HepG2 (cell line): ENCODE data around the gene PROM2. TPM values are rescaled to one million over a fixed set of nuclear protein-coding genes. Genes with fewer than 3 reads are reported as not detected.
A peak's percentile ranks its signal among the peaks of the same experiment; 100 is the strongest.

Source experiments
- AHDC1 ChIP-seq: sonication (generic); formaldehyde crosslinking; IDR thresholded peaks from 2 replicates; pipeline ENCODE4 v1.5.1; 2020; ENCODE audit warnings: mild to moderate bottlenecking, missing genetic modification reagents, borderline replicate concordance
- CCAR2 ChIP-seq: fragments of 200-400 bp; formaldehyde crosslinking; optimal IDR thresholded peaks from 2 replicates; pipeline ENCODE3; 2018; ENCODE audit warnings: low read depth, mild to moderate bottlenecking, low read length, moderate library complexity
- NAIF1 ChIP-seq: sonication (generic); formaldehyde crosslinking; IDR thresholded peaks from 2 replicates; pipeline ENCODE4 v1.5.0; 2020; ENCODE audit warnings: mild to moderate bottlenecking, missing genetic modification reagents, borderline replicate concordance
- ZNF282 ChIP-seq: fragments of 450-650 bp; IDR thresholded peaks from 2 replicates; pipeline ENCODE4 v1.6.1; 2018; ENCODE audit not compliant: partially characterized antibody
- ZNF468 ChIP-seq: sonication (generic); formaldehyde crosslinking; IDR thresholded peaks from 2 replicates; pipeline ENCODE4 v1.8.0; 2022; ENCODE audit warnings: mild to moderate bottlenecking, moderate library complexity, missing genetic modification reagents
- ZNF501 ChIP-seq: sonication (generic); formaldehyde crosslinking; IDR thresholded peaks from 2 replicates; pipeline ENCODE4 v1.5.1; 2020; ENCODE audit warnings: mild to moderate bottlenecking, moderate library complexity, missing genetic modification reagents
- polyA plus RNA-seq, 8 experiments: library from polyadenylated mRNA; depleted of rRNA in 3 of 8; stranded (reverse) in 7 of 8; unstranded in 1 of 8; fragments of >200 nt; fragmentation: Illumina TruSeq in 4 of 8; extraction: Trizol in 4 of 8; gene quantifications; 2 replicates each; pipeline versions ENCODE4 v1.2.1 to v1.2.3, GENCODE V29; 2011 to 2016; ENCODE audit warnings: low read depth in 4 of 8, missing spikeins in 1 of 8, mixed read lengths in 1 of 8; ENCODE audit not compliant: insufficient read depth in 1 of 8
- total RNA-seq, 5 experiments: library from RNA; depleted of rRNA; stranded (reverse); fragments of >200 nt; fragmentation: Illumina TruSeq; extraction: Trizol; gene quantifications; 2 replicates each; pipeline ENCODE4 v1.2.3, GENCODE V29; 2016; ENCODE audit warnings: low read depth in 1 of 5
- TF ChIP-seq, protein P1 (sequence below): IDR thresholded peaks from 2 replicates; pipeline ENCODE4 v1.4.0; 2020; ENCODE audit warnings: mild to moderate bottlenecking, missing genetic modification reagents
- TF ChIP-seq, protein P2 (sequence below): sonication (generic); formaldehyde crosslinking; IDR thresholded peaks from 2 replicates; pipeline ENCODE4 v1.5.0; 2020; ENCODE audit warnings: missing genetic modification reagents, mild to moderate bottlenecking, borderline replicate concordance
- TF ChIP-seq, protein P3 (sequence below): sonication (generic); formaldehyde crosslinking; IDR thresholded peaks from 2 replicates; pipeline ENCODE4 v1.5.0; 2020; ENCODE audit warnings: mild to moderate bottlenecking, missing genetic modification reagents, borderline replicate concordance

PROM2 gene
- total and polyA plus RNA-seq, 2 of the 13 experiments (the other 11 are each of a cell fraction or from before 2014, with no cell fraction given): not detected

GRCh38 chr2:95231723-95232122 lies 42.5 kb upstream of the PROM2 start (continued):
- TF ChIP-seq, protein P1, sequence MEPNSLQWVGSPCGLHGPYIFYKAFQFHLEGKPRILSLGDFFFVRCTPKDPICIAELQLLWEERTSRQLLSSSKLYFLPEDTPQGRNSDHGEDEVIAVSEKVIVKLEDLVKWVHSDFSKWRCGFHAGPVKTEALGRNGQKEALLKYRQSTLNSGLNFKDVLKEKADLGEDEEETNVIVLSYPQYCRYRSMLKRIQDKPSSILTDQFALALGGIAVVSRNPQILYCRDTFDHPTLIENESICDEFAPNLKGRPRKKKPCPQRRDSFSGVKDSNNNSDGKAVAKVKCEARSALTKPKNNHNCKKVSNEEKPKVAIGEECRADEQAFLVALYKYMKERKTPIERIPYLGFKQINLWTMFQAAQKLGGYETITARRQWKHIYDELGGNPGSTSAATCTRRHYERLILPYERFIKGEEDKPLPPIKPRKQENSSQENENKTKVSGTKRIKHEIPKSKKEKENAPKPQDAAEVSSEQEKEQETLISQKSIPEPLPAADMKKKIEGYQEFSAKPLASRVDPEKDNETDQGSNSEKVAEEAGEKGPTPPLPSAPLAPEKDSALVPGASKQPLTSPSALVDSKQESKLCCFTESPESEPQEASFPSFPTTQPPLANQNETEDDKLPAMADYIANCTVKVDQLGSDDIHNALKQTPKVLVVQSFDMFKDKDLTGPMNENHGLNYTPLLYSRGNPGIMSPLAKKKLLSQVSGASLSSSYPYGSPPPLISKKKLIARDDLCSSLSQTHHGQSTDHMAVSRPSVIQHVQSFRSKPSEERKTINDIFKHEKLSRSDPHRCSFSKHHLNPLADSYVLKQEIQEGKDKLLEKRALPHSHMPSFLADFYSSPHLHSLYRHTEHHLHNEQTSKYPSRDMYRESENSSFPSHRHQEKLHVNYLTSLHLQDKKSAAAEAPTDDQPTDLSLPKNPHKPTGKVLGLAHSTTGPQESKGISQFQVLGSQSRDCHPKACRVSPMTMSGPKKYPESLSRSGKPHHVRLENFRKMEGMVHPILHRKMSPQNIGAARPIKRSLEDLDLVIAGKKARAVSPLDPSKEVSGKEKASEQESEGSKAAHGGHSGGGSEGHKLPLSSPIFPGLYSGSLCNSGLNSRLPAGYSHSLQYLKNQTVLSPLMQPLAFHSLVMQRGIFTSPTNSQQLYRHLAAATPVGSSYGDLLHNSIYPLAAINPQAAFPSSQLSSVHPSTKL: peak; percentile 62
- no peak for TF ChIP-seq ZNF282
- TF ChIP-seq CCAR2: no peak
- TF ChIP-seq AHDC1 (CRISPR knock-in tag): peak; percentile 68; the same call in 1 of the 2 replicates
- TF ChIP-seq ZNF501 (CRISPR knock-in tag): 0 out of 2 replicates have a peak, but pooled peaks have one; percentile 22
- no peak for TF ChIP-seq NAIF1
- TF ChIP-seq ZNF468 (CRISPR knock-in tag): no peak
- TF ChIP-seq, protein P2, sequence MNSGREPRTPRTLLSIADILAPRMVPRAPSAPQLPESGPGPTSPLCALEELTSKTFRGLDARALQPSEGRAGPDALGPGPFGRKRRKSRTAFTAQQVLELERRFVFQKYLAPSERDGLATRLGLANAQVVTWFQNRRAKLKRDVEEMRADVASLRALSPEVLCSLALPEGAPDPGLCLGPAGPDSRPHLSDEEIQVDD: no peak
- TF ChIP-seq, protein P3, sequence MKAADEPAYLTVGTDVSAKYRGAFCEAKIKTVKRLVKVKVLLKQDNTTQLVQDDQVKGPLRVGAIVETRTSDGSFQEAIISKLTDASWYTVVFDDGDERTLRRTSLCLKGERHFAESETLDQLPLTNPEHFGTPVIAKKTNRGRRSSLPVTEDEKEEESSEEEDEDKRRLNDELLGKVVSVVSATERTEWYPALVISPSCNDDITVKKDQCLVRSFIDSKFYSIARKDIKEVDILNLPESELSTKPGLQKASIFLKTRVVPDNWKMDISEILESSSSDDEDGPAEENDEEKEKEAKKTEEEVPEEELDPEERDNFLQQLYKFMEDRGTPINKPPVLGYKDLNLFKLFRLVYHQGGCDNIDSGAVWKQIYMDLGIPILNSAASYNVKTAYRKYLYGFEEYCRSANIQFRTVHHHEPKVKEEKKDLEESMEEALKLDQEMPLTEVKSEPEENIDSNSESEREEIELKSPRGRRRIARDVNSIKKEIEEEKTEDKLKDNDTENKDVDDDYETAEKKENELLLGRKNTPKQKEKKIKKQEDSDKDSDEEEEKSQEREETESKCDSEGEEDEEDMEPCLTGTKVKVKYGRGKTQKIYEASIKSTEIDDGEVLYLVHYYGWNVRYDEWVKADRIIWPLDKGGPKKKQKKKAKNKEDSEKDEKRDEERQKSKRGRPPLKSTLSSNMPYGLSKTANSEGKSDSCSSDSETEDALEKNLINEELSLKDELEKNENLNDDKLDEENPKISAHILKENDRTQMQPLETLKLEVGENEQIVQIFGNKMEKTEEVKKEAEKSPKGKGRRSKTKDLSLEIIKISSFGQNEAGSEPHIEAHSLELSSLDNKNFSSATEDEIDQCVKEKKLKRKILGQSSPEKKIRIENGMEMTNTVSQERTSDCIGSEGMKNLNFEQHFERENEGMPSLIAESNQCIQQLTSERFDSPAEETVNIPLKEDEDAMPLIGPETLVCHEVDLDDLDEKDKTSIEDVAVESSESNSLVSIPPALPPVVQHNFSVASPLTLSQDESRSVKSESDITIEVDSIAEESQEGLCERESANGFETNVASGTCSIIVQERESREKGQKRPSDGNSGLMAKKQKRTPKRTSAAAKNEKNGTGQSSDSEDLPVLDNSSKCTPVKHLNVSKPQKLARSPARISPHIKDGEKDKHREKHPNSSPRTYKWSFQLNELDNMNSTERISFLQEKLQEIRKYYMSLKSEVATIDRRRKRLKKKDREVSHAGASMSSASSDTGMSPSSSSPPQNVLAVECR (CRISPR knock-in tag): no peak
